WI38 (cell line): Measurements from ENCODE around the gene UGT1A5.

Source experiments
- H3K4me3 ChIP-seq: 2 replicates; pipeline ENCODE4 v1.5.1; 2011; ENCODE audit warnings: low read depth, mild to moderate bottlenecking, control low read depth, low read length
- TF ChIP-seq, protein P1 (sequence below): IDR thresholded peaks from 2 replicates; pipeline ENCODE4 v1.5.1; 2012; ENCODE audit warnings: low read depth, mild to moderate bottlenecking, control low read depth, low read length

UGT1A5 gene

DNA sequence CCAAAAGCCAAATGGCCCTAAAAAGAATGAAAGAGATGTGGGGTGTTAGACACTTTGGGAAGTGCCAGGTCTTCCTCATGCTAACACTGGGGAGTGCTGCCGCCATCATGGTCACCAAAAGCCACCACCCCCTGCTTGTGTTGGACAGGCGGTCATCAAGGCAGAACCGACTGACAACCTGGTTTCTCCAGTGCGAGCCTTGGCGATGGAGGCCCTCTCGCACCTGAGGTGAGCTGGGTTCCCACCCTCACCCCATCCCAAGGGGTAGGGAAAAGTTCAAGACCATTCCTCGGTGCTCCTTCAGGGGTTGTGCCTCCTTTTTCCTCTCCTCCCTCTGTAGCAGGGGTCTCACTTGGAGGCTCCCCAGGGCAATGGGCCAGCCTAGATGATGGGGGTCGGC, 99.0 kb downstream of the UGT1A5 start:
- TF ChIP-seq, protein P1, sequence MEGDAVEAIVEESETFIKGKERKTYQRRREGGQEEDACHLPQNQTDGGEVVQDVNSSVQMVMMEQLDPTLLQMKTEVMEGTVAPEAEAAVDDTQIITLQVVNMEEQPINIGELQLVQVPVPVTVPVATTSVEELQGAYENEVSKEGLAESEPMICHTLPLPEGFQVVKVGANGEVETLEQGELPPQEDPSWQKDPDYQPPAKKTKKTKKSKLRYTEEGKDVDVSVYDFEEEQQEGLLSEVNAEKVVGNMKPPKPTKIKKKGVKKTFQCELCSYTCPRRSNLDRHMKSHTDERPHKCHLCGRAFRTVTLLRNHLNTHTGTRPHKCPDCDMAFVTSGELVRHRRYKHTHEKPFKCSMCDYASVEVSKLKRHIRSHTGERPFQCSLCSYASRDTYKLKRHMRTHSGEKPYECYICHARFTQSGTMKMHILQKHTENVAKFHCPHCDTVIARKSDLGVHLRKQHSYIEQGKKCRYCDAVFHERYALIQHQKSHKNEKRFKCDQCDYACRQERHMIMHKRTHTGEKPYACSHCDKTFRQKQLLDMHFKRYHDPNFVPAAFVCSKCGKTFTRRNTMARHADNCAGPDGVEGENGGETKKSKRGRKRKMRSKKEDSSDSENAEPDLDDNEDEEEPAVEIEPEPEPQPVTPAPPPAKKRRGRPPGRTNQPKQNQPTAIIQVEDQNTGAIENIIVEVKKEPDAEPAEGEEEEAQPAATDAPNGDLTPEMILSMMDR, result no peak
- no peak overlapping the region for H3K4me3 ChIP-seq

DNA sequence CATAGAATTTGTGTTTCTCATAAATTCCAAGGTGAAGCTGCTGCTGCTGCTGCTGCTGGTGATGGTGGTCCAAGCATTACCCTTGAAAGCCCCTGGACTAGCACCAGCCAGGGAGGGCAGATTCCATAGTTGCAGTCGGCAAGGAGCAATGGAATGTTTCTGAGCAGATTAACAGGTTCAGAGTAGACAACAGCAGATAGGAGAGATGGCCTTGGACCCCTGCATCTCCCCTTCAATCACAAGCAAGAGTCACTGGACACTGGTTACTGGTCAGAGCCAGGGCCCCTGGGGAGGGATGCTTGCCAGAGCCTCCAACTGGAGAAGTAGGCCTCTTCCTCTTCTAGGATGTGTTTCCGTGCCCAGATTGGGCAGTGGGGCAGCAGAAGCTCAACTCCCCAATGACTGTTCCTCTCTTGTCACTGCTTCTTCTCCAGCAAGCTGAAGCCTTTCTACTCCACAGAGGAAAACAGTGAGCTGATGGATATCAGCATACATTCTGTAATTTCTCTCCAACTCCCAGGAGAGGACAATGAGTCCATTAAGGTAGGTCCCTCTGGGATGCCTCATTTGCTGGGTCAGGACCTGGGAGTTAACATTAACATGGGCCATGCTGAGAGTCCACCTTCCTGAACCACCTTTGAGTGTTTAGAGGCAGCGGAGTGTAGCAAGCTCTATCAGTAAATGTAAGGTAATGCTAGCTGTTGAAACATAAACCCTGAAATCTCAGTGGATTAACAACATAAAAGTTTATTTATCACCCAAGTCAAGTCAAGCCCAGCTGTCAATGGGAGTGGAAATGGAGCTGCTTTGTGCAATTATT, 100.7 kb downstream of the UGT1A5 start:
- H3K4me3 ChIP-seq, result no peak overlapping the region
- TF ChIP-seq, protein P1, result no peak

DNA sequence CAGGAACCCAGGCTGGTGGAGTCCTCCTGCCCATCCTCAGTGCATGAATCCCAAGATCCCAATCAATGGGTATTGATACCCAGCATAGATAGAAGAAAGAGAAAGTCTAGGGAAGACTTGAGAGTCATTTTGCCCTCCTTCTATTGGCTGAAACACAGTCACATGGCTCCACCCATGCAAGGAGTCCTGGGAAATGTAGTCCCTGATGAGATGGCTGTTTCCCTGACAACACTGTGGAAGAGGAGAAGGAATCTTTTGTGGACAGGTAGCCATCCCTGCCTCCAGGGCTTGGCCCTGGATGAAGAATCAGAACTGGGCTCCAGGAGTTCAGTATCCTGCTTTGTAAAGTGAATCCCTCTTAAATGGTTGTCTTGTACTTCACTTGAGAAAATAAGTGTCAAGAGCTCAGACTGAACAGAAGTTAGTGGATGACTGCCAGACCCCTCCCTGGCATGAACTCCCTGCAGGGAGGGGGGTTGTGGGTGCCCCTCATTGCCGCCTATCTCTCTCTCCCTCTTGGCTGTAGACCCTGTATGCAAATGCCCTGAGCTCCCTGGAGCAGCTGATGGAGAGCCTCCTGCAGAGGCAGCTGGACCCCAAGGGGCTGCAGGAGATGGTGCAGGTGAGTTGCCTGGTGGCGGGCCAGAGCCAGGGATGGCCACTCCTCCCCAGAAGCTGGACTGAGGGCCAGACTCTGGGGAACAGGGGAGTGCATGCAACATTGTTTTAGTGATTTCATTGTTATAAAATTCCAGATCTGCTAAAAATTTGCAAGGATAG, 101.5 kb downstream of the UGT1A5 start:
- H3K4me3 ChIP-seq, result no peak overlapping the region
- TF ChIP-seq, protein P1, result no peak

DNA sequence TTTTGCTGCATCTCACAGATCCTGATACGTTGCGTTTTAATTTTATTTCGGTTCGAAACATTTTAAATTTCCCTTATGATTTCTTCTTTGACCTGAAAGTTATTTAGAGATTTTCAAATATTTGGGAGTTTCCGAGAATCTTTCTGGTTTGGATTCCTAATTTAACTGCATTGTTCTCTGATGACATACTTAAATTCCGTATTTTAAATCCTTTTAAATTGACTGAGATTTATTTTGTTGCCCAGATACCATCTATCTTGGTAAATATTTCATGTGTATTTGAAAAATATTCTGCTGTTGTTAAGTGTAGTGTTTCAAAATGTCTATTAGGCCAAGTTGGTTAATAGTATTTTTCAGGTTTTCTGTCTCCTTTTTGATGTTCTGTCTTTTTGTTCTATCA, 103.2 kb downstream of the UGT1A5 start:
- TF ChIP-seq, protein P1, result no peak
- H3K4me3 ChIP-seq, result no peak overlapping the region

DNA sequence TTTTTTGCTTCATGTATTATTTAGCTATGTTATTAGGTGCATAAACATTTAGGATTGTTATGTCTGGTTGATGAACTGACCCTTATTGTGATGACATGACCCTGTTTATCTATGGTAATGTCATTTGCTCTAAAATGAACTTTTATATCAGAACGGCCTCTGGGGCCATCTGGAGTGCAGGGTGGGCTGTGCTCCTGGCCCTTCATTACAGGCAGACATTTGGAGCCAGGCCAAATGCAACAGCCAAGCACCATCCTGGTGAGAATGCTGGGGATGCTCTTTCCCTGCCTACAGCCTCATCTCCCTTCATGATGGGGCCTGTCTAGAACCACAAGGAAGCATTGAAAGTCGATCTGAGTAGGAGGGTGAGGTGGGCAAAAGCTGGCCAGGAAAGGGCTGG, 103.6 kb downstream of the UGT1A5 start:
- TF ChIP-seq, protein P1, result no peak
- H3K4me3 ChIP-seq, result no peak overlapping the region

DNA sequence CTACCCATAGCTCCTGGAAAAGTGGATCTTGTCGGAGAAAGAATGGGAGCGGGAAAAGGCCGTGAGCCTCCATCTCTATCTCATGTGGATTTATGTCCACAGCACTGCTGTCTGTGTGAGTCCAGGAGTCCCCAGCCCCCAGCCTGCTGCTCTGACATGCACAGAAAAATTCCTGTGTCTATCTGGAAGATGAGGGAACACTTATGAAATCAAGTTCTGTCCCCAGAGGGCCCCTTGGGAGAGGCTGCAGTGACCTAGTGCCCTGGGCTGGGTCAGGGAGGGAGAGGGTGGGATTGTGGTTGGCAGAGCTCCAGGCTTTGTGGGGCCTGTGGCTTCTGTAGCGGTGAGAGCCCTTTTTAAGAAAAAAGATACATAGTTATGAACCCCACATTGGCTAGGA, 104.1 kb downstream of the UGT1A5 start:
- H3K4me3 ChIP-seq, result no peak overlapping the region
- TF ChIP-seq, protein P1, result no peak

DNA sequence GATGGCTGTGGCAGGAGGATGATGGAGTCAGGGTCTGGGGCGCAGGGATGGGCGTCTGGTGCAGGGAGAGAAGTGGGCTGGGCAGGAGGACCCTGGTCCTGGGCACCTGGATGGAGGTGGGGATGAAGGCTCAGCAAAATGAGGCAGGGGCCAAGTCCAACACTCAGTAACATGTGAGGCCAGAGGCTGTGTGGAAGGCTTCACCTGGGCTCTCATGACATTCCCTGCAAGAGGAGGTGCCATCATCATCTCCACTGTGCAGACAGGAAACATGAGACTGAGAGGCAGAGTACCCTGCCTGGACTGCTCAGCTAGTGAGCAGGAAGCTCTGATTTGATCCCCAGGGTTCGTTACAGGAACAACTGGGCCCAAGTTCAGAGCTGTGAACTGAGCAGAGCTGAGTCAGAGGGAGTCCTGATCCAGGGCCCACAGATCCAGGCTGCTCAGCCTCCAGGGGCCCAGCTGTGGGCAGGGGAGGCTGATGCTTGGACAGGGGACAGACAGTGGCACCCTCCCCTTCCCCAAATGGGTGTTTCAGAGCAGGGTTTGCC, 104.7 kb downstream of the UGT1A5 start:
- TF ChIP-seq, protein P1, result no peak

More for the DNA sequence above, 104.7 kb downstream of the UGT1A5 start:
- H3K4me3 ChIP-seq, result no peak overlapping the region
